22Rv1 (cell line): Measurements from ENCODE around the gene AICDA.

ENCODE experiments used
- CTCF ChIP-seq: fragments of 450-650 bp; IDR thresholded peaks from 2 replicates; pipeline ENCODE4 v1.5.1; 2017; ENCODE audit warnings: mild to moderate bottlenecking
- ZFX ChIP-seq: fragments of 450-650 bp; IDR thresholded peaks from 2 replicates; pipeline ENCODE4 v1.6.1; 2017; ENCODE audit warnings: antibody characterized with exemption, borderline replicate concordance

GRCh38 chr12:8553088-8553627, 59.5 kb downstream of the AICDA start:
- TF ChIP-seq CTCF (peak; percentile 25; the same call in 1 of the 2 replicates), ZFX (no peak)
